ENCODE measurements around the gene PIP5K1B. TPM values are rescaled to one million over a fixed set of nuclear protein-coding genes. Genes with fewer than 3 reads are reported as not detected.

PIP5K1B gene
- total RNA-seq, 1 experiment from 2014 or later, result 2.5 TPM

- Histone ChIP-seq H2BK12ac (ENCODE audit: insufficient read length, low read depth, low read length) (no peak overlapping the region), H2BK20ac (ENCODE audit: low read depth, low read length, poor library complexity, severe bottlenecking) (no peak overlapping the region), H3K18ac (ENCODE audit: insufficient read length, low read depth, low read length) (no peak overlapping the region), H2BK15ac (ENCODE audit: low read depth, low read length) (no peak overlapping the region), H3K9ac (ENCODE audit: extremely low read depth, insufficient read length, low read length) (no peak overlapping the region), H2AK5ac (ENCODE audit: insufficient read length, low read length) (no peak overlapping the region), H3T11ph (ENCODE audit: low read length) (no peak overlapping the region), H3K14ac (ENCODE audit: insufficient read depth, low read length) (no peak overlapping the region), H4K5ac (ENCODE audit: insufficient read length, low read depth, low read length) (no peak overlapping the region), H3K4me1 (ENCODE audit: insufficient read depth, low read length) (peaks cover 3% of the 10 kb centered on the region), H2BK120ac (ENCODE audit: low read depth, low read length, poor library complexity, severe bottlenecking) (no peak overlapping the region), H4K91ac (ENCODE audit: insufficient read length, low read depth, low read length) (no peak overlapping the region), H3K79me1 (ENCODE audit: insufficient read depth, low read depth, low read length, poor library complexity, severe bottlenecking) (no peaks in the 10 kb centered on the region), H3K4ac (ENCODE audit: low read depth, low read length) (no peak overlapping the region), H4K20me1 (ENCODE audit: control insufficient read depth, insufficient read depth, insufficient read length) (no peaks in the 10 kb centered on the region), H3K27ac (ENCODE audit: insufficient read length, low read depth, low read length) (no peak overlapping the region), H3K79me2 (ENCODE audit: insufficient read depth, low read length) (no peaks in the 10 kb centered on the region), H3K23ac (ENCODE audit: insufficient read length, low read depth, low read length) (no peak overlapping the region), H2BK5ac (ENCODE audit: insufficient read length, low read length) (no peak overlapping the region), H2AFZ (ENCODE audit: low read length) (no peak overlapping the region), H3K56ac (ENCODE audit: insufficient read length, low read depth, low read length) (no peak overlapping the region), H3K9me3 (ENCODE audit: control insufficient read depth, low read depth, low read length) (no peaks in the 10 kb centered on the region), H3K23me2 (ENCODE audit: insufficient read length, low read depth, low read length, poor library complexity, severe bottlenecking) (no peaks in the 10 kb centered on the region), H3K4me2 (ENCODE audit: insufficient read depth, insufficient read length, low read length) (no peak overlapping the region), H3K27me3 (ENCODE audit: insufficient read depth, low read length) (no peaks in the 10 kb centered on the region), H4K8ac (replicated peaks; ENCODE audit: insufficient read length, low read depth, low read length) (no peak overlapping the region)
- H3K27ac Mint-ChIP-seq, result no peak overlapping the region
- H3K9me3 Mint-ChIP-seq, result no peaks in the 10 kb centered on the region
- H3K4me3 Mint-ChIP-seq, result no peak overlapping the region
- TF ChIP-seq, protein P1, sequence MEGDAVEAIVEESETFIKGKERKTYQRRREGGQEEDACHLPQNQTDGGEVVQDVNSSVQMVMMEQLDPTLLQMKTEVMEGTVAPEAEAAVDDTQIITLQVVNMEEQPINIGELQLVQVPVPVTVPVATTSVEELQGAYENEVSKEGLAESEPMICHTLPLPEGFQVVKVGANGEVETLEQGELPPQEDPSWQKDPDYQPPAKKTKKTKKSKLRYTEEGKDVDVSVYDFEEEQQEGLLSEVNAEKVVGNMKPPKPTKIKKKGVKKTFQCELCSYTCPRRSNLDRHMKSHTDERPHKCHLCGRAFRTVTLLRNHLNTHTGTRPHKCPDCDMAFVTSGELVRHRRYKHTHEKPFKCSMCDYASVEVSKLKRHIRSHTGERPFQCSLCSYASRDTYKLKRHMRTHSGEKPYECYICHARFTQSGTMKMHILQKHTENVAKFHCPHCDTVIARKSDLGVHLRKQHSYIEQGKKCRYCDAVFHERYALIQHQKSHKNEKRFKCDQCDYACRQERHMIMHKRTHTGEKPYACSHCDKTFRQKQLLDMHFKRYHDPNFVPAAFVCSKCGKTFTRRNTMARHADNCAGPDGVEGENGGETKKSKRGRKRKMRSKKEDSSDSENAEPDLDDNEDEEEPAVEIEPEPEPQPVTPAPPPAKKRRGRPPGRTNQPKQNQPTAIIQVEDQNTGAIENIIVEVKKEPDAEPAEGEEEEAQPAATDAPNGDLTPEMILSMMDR (conservative IDR thresholded peaks at IDR 0.05), result no peak
- peaks cover 16 to 19% of the 10 kb centered on the region in 2 experiments for H3K4me1 Mint-ChIP-seq
- WGBS (ENCODE audit: extremely low coverage, insufficient read length, low lambda C conversion rate), result no CpG with 5 or more reads among the region's 4 CpGs
- DNase-seq, result no peak
- H3K36me3 Mint-ChIP-seq (ENCODE audit: insufficient read depth in 1 of 3, low read depth in 3 of 3), result no peaks in the 10 kb centered on the region
- H3K27me3 Mint-ChIP-seq (ENCODE audit: low read depth), result no peaks in the 10 kb centered on the region; the same call in none of the 2 replicates
Observed at GRCh38 chr9:68741234-68741633, 36.2 kb downstream of the PIP5K1B start.
